Upper lobe of left lung (tissue), 6 donors: Measurements from ENCODE around the gene PTPRN. TPM values are rescaled to one million over a fixed set of nuclear protein-coding genes. Genes with fewer than 3 reads are reported as not detected.

Source experiments
- ATAC-seq, 2 donors: fragments of 200-7000 bp; cut with Tn5 transposase; one replicate each; pipeline ENCODE4 v1.9.1; 2022; ENCODE audit warnings: mild to moderate bottlenecking in 2 of 2, moderate library complexity in 2 of 2; ENCODE audit not compliant: low FRiP score in 2 of 2
- DNase-seq, 2 donors: peaks; one replicate each; pipeline ENCODE4 v3.0.0-alpha.2; 2019 to 2020
- H3K27ac ChIP-seq, 4 donors: fragments of 200-600 bp; sonication (generic); one replicate each; pipeline ENCODE4 v1.5.1; 2016 to 2019
- H3K27me3 ChIP-seq, 4 donors: fragments of 200-600 bp; sonication (generic); one replicate each; pipeline ENCODE4 v1.5.1; 2017 to 2019
- H3K36me3 ChIP-seq, 4 donors: fragments of 200-600 bp; sonication (generic); one replicate each; pipeline ENCODE4 v1.5.1; 2016 to 2019
- H3K4me1 ChIP-seq, 4 donors: fragments of 200-600 bp; sonication (generic); one replicate each; pipeline ENCODE4 v1.5.1; 2018 to 2019
- H3K4me3 ChIP-seq, 4 donors: fragments of 200-600 bp; sonication (generic); one replicate each; pipeline ENCODE4 v1.5.1; 2017 to 2019; ENCODE audit warnings: mild to moderate bottlenecking in 2 of 4, moderate library complexity in 1 of 4
- H3K9me3 ChIP-seq, 4 donors: fragments of 200-600 bp; sonication (generic); one replicate each; pipeline ENCODE4 v1.5.1; 2018 to 2019
- EP300 ChIP-seq, 4 donors: sonication (generic); formaldehyde crosslinking; IDR thresholded peaks; one replicate each; pipeline ENCODE4 v1.5.1; 2017; ENCODE audit warnings: antibody characterized with exemption in 4 of 4, control low read depth in 2 of 4
- POLR2A ChIP-seq, 4 donors: fragments of 450-650 bp; IDR thresholded peaks; one replicate each; pipeline ENCODE4 v1.5.1; 2016 to 2017; ENCODE audit warnings: antibody characterized with exemption in 4 of 4, mild to moderate bottlenecking in 2 of 4
- POLR2AphosphoS5 ChIP-seq, 2 donors: sonication (generic); formaldehyde crosslinking; IDR thresholded peaks; one replicate each; pipeline ENCODE4 v1.5.1; 2017; ENCODE audit warnings: antibody characterized with exemption in 2 of 2
- WGBS, 2 donors: methylation state at CpG; one replicate each; pipeline ENCODE4 v1.1.5; 2017 to 2018; 5-methylcytosine and 5-hydroxymethylcytosine counted together
- small RNA-seq, 4 donors: library from RNA; depleted of rRNA; stranded (forward); fragments of <200 nt; gene quantifications; one replicate each; pipeline ENCODE3, GENCODE V24; 2016
- total RNA-seq, 6 donors: library from RNA; depleted of rRNA in 4 of 6; stranded (reverse); fragments of >200 nt in 4 of 6; gene quantifications; one replicate each; pipeline versions ENCODE4 v1.1.0 to v1.2.1, GENCODE V29; 2016 to 2021
- TF ChIP-seq, protein P1 (sequence below), 6 experiments: fragments of 450-650 bp in 4 of 6; fragments of 200-600 bp in 2 of 6; sonication (generic) in 2 of 6; IDR thresholded peaks; one replicate each; pipeline ENCODE4 v1.5.1; 2016 to 2019; ENCODE audit warnings: antibody characterized with exemption in 6 of 6
- donor health status: DM: no; HTN: no; CAD: no; lungs with moderate emphysema.
- donor health status: DM: no; HTN: yes; CAD: no; lungs with severe emphysema.

The PTPRN gene
- total RNA-seq, 6 donors from 2014 or later, result 0.20 to 4.4 (median 0.68) TPM; not detected in 2

DNA sequence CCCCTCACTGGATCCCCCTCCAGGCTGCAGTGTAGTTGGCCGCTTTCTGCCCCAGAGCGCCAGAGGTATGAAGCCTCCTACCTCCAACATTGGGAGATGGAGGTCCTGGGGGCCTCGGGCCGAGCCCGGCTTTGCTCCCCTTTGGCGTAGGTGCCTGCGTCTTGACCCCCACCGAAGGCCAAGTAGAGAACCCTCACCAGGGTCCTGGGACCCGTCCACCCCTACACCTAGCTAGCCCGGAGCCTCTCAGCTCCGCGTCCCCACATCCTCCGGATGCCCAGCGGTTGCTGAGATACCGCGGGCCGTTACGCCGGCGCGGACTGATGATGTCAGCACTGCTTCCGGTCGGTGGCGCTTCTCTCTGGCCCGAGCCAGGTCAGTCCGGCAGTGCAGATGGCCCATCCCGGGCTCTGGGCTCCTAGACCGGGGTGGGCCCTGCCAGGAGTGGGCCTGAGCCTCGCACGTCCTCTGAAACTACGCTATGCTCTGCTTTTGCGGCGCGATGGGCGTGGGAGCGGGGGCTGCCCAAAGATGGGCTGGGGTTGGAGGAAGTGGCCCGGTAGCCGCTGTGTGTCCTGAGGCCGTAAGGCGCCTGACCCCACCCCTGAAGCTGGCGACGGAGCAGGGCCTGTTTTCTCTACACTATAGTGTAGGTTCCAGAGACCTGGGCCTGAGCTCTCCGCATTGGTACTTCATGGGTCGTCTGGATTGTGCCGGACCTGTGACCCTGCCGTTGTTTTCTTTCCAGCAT is 63.9 kb downstream of the PTPRN start, which contains the start of the genes GLB1L and STK16:
GLB1L (minus strand) TSS at position 297 of the 751 bp plus-strand sequence. CDS start 1,871 bp downstream, outside the sequence.
STK16 (plus strand) TSS at position 332 of the 751 bp plus-strand sequence. CDS start 521 bp downstream, outside the sequence.
- ATAC-seq, result peak; percentile 90 to 96
- Histone ChIP-seq H3K36me3 (peaks cover under 1 to 25% (median 7%) of the 10 kb centered on the region in 4 donors), H3K27ac (peak within 1 kb of the TSS; percentile 91 to 96 (median 96)), H3K4me3 (peak within 1 kb of the TSS; percentile 72 to 83 (median 79)), H3K9me3 (no peaks in the 10 kb centered on the region), H3K4me1 (peaks cover 50 to 60% (median 51%) of the 10 kb centered on the region in 4 donors), H3K27me3 (no peaks in the 10 kb centered on the region)
- DNase-seq, result peak; percentile 93 to 99
- TF ChIP-seq, protein P1, sequence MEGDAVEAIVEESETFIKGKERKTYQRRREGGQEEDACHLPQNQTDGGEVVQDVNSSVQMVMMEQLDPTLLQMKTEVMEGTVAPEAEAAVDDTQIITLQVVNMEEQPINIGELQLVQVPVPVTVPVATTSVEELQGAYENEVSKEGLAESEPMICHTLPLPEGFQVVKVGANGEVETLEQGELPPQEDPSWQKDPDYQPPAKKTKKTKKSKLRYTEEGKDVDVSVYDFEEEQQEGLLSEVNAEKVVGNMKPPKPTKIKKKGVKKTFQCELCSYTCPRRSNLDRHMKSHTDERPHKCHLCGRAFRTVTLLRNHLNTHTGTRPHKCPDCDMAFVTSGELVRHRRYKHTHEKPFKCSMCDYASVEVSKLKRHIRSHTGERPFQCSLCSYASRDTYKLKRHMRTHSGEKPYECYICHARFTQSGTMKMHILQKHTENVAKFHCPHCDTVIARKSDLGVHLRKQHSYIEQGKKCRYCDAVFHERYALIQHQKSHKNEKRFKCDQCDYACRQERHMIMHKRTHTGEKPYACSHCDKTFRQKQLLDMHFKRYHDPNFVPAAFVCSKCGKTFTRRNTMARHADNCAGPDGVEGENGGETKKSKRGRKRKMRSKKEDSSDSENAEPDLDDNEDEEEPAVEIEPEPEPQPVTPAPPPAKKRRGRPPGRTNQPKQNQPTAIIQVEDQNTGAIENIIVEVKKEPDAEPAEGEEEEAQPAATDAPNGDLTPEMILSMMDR (IDR thresholded peaks at IDR 0.05), result peak in 2 of 6 experiments; percentile 7 to 23
- TF ChIP-seq EP300 (IDR thresholded peaks at IDR 0.05) (peak in 1 of 4 donors; percentile 76), POLR2A (IDR thresholded peaks at IDR 0.05) (peak in 3 of 4 donors; percentile 82 to 92 (median 84)), POLR2AphosphoS5 (IDR thresholded peaks at IDR 0.05) (peak; percentile 98 to 99)
- WGBS, 2 donors, result 0% methylated on average over 5 to 26 of the region's 46 CpGs

DNA sequence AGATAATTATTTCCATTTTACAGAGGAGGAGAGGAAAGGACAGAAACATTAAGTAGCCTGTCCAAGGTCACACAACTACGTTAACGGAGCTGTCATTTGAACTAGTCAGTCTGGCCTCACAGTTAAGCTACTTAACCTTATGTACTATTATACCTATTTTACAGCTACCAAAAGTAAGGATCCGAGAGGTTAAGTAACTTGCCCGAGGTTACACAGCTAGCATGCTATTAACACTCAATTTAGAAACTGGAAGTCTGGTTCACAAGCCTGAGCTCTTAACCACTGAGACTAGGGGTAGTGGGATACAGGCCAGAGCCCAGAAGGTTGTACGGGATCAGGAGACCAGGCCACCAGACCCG is 64.4 kb downstream of the PTPRN start:
- 37 to 64% methylated on average over 4 to 6 of the region's 6 CpGs for WGBS, 2 donors
- H3K27ac ChIP-seq, result peak overlapping the region; percentile 91 to 96 (median 96)
- no peak for TF ChIP-seq EP300 (IDR thresholded peaks at IDR 0.05)
- TF ChIP-seq, protein P1 (IDR thresholded peaks at IDR 0.05), result no peak
- no peaks in the 10 kb centered on the region for H3K27me3 ChIP-seq
- H3K4me3 ChIP-seq, result peak overlapping the region; percentile 72 to 83 (median 79)
- DNase-seq (no peak), ATAC-seq (no peak)
- H3K9me3 ChIP-seq, result no peaks in the 10 kb centered on the region
- peaks cover 0 to 24% (median 6%) of the 10 kb centered on the region in 4 donors for H3K36me3 ChIP-seq
- peaks cover 45 to 54% (median 45%) of the 10 kb centered on the region in 4 donors for H3K4me1 ChIP-seq

DNA sequence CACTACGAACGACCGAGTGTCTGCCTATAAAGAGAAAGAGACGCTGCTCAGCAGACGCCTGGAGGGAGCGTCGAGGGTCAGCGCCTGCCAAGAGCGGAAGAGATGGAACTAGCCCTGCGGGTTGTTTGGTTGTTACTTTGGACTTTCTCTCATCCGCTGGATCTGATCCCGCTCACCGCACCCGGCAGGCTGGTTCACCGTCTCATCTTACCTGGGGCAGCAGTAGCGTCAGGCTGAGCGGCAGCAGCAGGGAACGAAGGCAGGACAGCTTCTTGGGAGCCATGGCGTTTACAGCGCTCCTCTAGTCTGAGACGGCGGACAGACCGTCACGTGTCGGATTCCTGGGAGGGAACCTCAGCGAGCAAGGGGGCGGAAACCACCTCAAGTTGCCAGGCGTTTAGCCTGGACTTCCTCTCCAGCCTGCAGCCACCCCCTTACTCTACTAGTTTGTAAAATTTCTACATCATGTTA is 65.9 kb downstream of the PTPRN start:
- Histone ChIP-seq H3K4me1 (peaks cover 30 to 40% (median 32%) of the 10 kb centered on the region in 4 donors), H3K36me3 (peaks cover 0 to 27% (median 4%) of the 10 kb centered on the region in 4 donors), H3K9me3 (no peaks in the 10 kb centered on the region), H3K4me3 (peak overlapping the region in 2 of 4 donors; percentile 23 to 29), H3K27ac (peak overlapping the region in 1 of 4 donors; percentile 44), H3K27me3 (no peaks in the 10 kb centered on the region)
- 39 to 57% methylated on average over 24 to 28 of the region's 28 CpGs for WGBS, 2 donors
- ATAC-seq (peak in 1 of 2 donors; percentile 69), DNase-seq (peak; percentile 53 to 56)
- TF ChIP-seq EP300 (IDR thresholded peaks at IDR 0.05) (no peak), POLR2A (IDR thresholded peaks at IDR 0.05) (no peak), POLR2AphosphoS5 (IDR thresholded peaks at IDR 0.05) (peak in 1 of 2 donors; percentile 18)
- TF ChIP-seq, protein P1 (IDR thresholded peaks at IDR 0.05), result no peak

Small RNA genes within 50 kb of the gene (small RNA-seq; reads per million reads assigned to genes)
- gene AC053503.3, result 0 reads per million in 4 donors
- gene MIR153-1, result 0 to 0.12 (median 0.03) reads per million in 4 donors

Other genes starting within 250 kb of the PTPRN start
- 1 to 10 TPM in 3 of 6 donors, under 1 TPM in 1, not detected in 2; 0.80 to 4.4 (median 1.5) TPM for gene IHH, start 248.5 kb downstream of the PTPRN start, total RNA-seq
- 10 to 100 TPM in 5 of 6 donors, 1 to 10 TPM in 1; 7.9 to 26.2 (median 14.3) TPM for gene NHEJ1, start 148.6 kb downstream of the PTPRN start, total RNA-seq
- 1 to 10 TPM in 4 of 6 donors, under 1 TPM in 2; 0.33 to 6.3 (median 2.6) TPM for gene SLC23A3, start 139.4 kb downstream of the PTPRN start, total RNA-seq
- gene CNPPD1, start 132.5 kb downstream of the PTPRN start, total RNA-seq, result 10 to 100 TPM; 42.7 to 86.8 (median 49.4) TPM
- gene RETREG2, start 131.1 kb downstream of the PTPRN start, total RNA-seq, result 100 to 1,000 TPM in 1 of 6 donors, 10 to 100 TPM in 5; 46.1 to 100 (median 60.5) TPM
- 10 to 100 TPM; 38.7 to 59.7 (median 43.3) TPM for gene ZFAND2B, start 102.6 kb downstream of the PTPRN start, total RNA-seq
- 10 to 100 TPM; 11.0 to 35.6 (median 21.9) TPM for gene ABCB6, start 90.4 kb downstream of the PTPRN start, total RNA-seq
- 10 to 100 TPM; 40.9 to 57.7 (median 49.8) TPM for gene ATG9A, start 79.8 kb downstream of the PTPRN start, total RNA-seq
- 100 to 1,000 TPM in 2 of 6 donors, 10 to 100 TPM in 4; 26.0 to 339 (median 67.2) TPM for gene ANKZF1, start 79.6 kb downstream of the PTPRN start, total RNA-seq
- 10 to 100 TPM in 3 of 6 donors, 1 to 10 TPM in 3; 4.1 to 19.5 (median 11.9) TPM for gene GLB1L, start 64.0 kb downstream of the PTPRN start, total RNA-seq
- 10 to 100 TPM; 12.6 to 28.3 (median 15.7) TPM for gene STK16, start 63.9 kb downstream of the PTPRN start, total RNA-seq
- gene TUBA4B, start 56.2 kb downstream of the PTPRN start, total RNA-seq, result 1 to 10 TPM in 5 of 6 donors, under 1 TPM in 1; 0.26 to 8.9 (median 3.1) TPM
- 10 to 100 TPM; 17.8 to 52.1 (median 40.3) TPM for gene TUBA4A, start 55.5 kb downstream of the PTPRN start, total RNA-seq
- 10 to 100 TPM; 58.6 to 86.1 (median 75.5) TPM for gene DNAJB2, start 30.0 kb downstream of the PTPRN start, total RNA-seq
- not detected for gene RESP18, start 23.3 kb upstream of the PTPRN start, total RNA-seq
- gene DNPEP, start 78.5 kb upstream of the PTPRN start, total RNA-seq, result 100 to 1,000 TPM in 1 of 6 donors, 10 to 100 TPM in 5; 31.9 to 141 (median 75.1) TPM
- 100 to 1,000 TPM in 2 of 6 donors, 10 to 100 TPM in 4; 39.7 to 299 (median 70.8) TPM for gene DES, start 109.0 kb upstream of the PTPRN start, total RNA-seq
- 1 to 10 TPM; 2.3 to 8.9 (median 4.9) TPM for gene SPEG, start 125.4 kb upstream of the PTPRN start, total RNA-seq
- 10 to 100 TPM; 20.8 to 38.5 (median 24.9) TPM for gene GMPPA, start 189.5 kb upstream of the PTPRN start, total RNA-seq
- under 1 TPM in 3 of 6 donors, not detected in 3; 0.20 to 0.34 (median 0.29) TPM for gene ASIC4, start 205.1 kb upstream of the PTPRN start, total RNA-seq
- gene CHPF, start 234.4 kb upstream of the PTPRN start, total RNA-seq, result 100 to 1,000 TPM in 2 of 6 donors, 10 to 100 TPM in 4; 41.9 to 125 (median 60.2) TPM
- 10 to 100 TPM in 1 of 6 donors, 1 to 10 TPM in 5; 1.9 to 12.6 (median 4.2) TPM for gene TMEM198, start 234.6 kb upstream of the PTPRN start, total RNA-seq